LNCAP (cell line): ENCODE data around the gene BSCL2.

Source experiments
- CTCF ChIP-seq: fragments of 450-650 bp; IDR thresholded peaks from 2 replicates; pipeline ENCODE4 v1.5.1; 2017; ENCODE audit warnings: mild to moderate bottlenecking

The BSCL2 gene

GRCh38 chr11:62707277-62707861, at the start of gene BSCL2, which contains the start of gene GNG3:
Gene BSCL2 (minus strand): TSS chr11:62707424. CDS start chr11:62707195, 229 bp downstream.
Gene GNG3 (plus strand): TSS chr11:62707676. CDS start chr11:62708296, 620 bp downstream.
- TF ChIP-seq CTCF: no peak

GRCh38 chr11:62755086-62755615, 47.9 kb upstream of the BSCL2 start:
- TF ChIP-seq CTCF: no peak

GRCh38 chr11:62753736-62754603, 46.7 kb upstream of the BSCL2 start, which contains the start of gene ZBTB3:
Gene ZBTB3 (minus strand): TSS chr11:62754160. CDS start chr11:62753664, 496 bp downstream.
- no peak for TF ChIP-seq CTCF

- TF ChIP-seq CTCF: no peak
These were observed 45.9 kb upstream of the BSCL2 start for GRCh38 chr11:62752994-62753735.

- TF ChIP-seq CTCF: no peak
These were observed 45.1 kb upstream of the BSCL2 start for GRCh38 chr11:62752177-62752785.

- TF ChIP-seq CTCF: no peak
These were observed 40.4 kb upstream of the BSCL2 start for GRCh38 chr11:62747475-62748160.
